Ectodermal cell (in vitro differentiated cells): ENCODE results near the gene C12orf42.
A peak's percentile ranks its signal among the peaks of the same experiment; 100 is the strongest.
"Not testable (repeated sequence)": the region's sequence is repeated elsewhere in the genome, so short reads cannot be mapped to it uniquely, and the experiment has no call there.

ENCODE experiments used
- H3K27ac ChIP-seq: 2 replicates; pipeline ENCODE4 v1.7.0; 2013; ENCODE audit warnings: mild to moderate bottlenecking, low read depth, low read length; ENCODE audit not compliant: insufficient read depth, poor library complexity, severe bottlenecking
- H3K27me3 ChIP-seq: 2 replicates; pipeline ENCODE4 v1.7.0; 2013; ENCODE audit warnings: mild to moderate bottlenecking, low read length; ENCODE audit not compliant: insufficient read depth, control insufficient read depth, poor library complexity, severe bottlenecking
- H3K36me3 ChIP-seq: one replicate; pipeline ENCODE4 v1.7.0; 2013; ENCODE audit warnings: low read length; ENCODE audit not compliant: control insufficient read depth, insufficient read depth
- H3K4me1 ChIP-seq: one replicate; pipeline ENCODE4 v1.7.0; 2013; ENCODE audit warnings: low read length; ENCODE audit not compliant: control insufficient read depth, insufficient read depth
- H3K4me3 ChIP-seq: 2 replicates; pipeline ENCODE4 v1.7.0; 2013; ENCODE audit warnings: low read depth, low read length, control low read depth; ENCODE audit not compliant: insufficient read depth
- H3K9me3 ChIP-seq: 2 replicates; pipeline ENCODE4 v1.7.0; 2013; ENCODE audit warnings: mild to moderate bottlenecking, low read length, moderate library complexity; ENCODE audit not compliant: control insufficient read depth
- WGBS, 2 experiments: methylation state at CpG; one replicate each; pipeline ENCODE4 v1.1.7; 2013; ENCODE audit warnings: missing lambda C conversion rate in 2 of 2; 5-methylcytosine and 5-hydroxymethylcytosine counted together

The C12orf42 gene

DNA sequence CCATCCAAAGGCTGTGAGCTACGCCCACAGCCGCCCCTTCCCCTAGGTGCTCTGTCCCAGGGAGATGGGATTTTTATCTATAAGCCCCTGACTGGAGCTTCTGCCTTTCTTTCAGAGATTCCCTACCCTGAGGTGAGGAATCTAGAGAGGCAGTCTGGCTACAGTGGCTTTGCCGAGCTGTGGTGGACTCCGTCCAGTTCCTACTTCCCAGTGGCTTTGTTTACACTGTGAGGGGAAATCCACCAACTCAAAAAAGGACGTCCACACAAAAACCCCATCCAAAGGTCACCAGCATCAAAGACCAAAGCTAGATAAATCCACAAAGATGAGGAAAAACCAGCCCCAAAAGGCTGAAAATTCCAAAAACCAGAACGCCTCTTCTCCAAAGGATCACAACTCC lies 70.1 kb downstream of the C12orf42 start:
- not testable (repeated sequence) for H3K27me3 ChIP-seq, H3K27ac ChIP-seq, H3K9me3 ChIP-seq, H3K36me3 ChIP-seq, H3K4me3 ChIP-seq
- 69 to 77% methylated on average over 5 to 6 of the region's 6 CpGs for WGBS, 2 experiments
- peaks cover 16% of the 10 kb centered on the region for H3K4me1 ChIP-seq

DNA sequence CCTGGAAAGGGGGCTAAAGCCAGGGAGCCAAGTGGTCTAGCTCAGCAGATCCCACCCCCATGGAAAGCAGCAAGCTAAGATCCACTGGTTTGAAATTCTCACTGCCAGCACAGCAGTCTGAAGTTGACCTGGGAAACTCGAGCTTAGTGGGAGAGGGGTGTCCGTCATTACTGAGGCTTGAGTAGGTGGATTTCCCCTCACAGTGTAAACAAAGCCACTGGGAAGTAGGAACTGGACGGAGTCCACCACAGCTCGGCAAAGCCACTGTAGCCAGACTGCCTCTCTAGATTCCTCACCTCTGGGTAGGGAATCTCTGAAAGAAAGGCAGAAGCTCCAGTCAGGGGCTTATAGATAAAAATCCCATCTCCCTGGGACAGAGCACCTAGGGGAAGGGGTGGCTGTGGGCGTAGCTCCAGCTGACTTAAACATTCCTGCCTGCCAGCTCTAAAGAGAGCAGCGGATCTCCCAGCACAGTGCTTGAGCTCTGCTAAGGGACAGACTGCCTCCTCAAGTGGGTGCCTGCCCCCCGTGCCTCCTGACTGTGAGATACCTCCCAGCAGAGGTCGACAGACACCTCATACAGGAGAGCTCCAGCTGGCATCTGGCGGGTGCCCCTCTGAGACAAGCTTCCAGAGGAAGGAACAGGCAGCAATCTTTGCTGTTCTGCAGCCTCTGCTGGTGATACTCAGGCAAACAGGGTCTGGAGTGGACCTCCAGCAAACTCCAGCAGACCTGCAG lies 70.8 kb downstream of the C12orf42 start:
- not testable (repeated sequence) for H3K27ac ChIP-seq, H3K36me3 ChIP-seq, H3K4me3 ChIP-seq, H3K9me3 ChIP-seq, H3K27me3 ChIP-seq
- 85% methylated on average over 9 of the region's 9 CpGs for WGBS, 2 experiments
- H3K4me1 ChIP-seq = peaks cover 16% of the 10 kb centered on the region

DNA sequence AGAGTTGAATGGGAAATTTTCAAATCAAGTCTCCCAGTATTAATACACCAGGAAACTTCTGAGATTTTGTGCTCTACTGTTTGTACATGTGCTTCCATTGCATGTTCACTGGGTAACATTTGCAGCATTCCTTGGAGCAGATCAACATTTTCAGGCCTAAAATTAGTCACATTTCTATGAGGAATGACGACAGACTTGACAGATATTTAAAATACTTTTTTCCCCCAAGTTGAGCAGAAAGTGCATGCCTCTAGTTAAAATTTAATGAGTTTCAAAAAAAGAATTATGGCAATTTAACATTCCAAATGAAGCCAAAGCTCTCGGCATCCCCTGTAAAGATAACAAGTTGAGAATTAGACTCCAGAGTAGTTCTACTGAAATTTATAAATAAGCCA lies 72.3 kb downstream of the C12orf42 start:
- Histone ChIP-seq H3K27ac (no peak overlapping the region), H3K27me3 (no peaks in the 10 kb centered on the region), H3K36me3 (no peaks in the 10 kb centered on the region), H3K4me3 (no peak overlapping the region), H3K9me3 (no peaks in the 10 kb centered on the region), H3K4me1 (peaks cover 16% of the 10 kb centered on the region)
- WGBS, 2 experiments = 96 to 98% methylated on average over 2 of the region's 2 CpGs

- WGBS, 2 experiments = 44 to 56% methylated on average over 4 of the region's 4 CpGs
- Histone ChIP-seq H3K27ac (peak overlapping the region; percentile 73), H3K27me3 (no peaks in the 10 kb centered on the region)
Measured at GRCh38 chr12:103422746-103423515, 72.8 kb downstream of the C12orf42 start.

GRCh38 chr12:103422328-103422727 lies 73.4 kb downstream of the C12orf42 start:
- Histone ChIP-seq H3K9me3 (no peaks in the 10 kb centered on the region), H3K27me3 (no peaks in the 10 kb centered on the region), H3K36me3 (no peaks in the 10 kb centered on the region), H3K27ac (peak overlapping the region; percentile 73), H3K4me3 (no peak overlapping the region), H3K4me1 (peaks cover 16% of the 10 kb centered on the region)
- 36 to 45% methylated on average over 4 of the region's 4 CpGs for WGBS, 2 experiments

More at GRCh38 chr12:103422746-103423515, 72.8 kb downstream of the C12orf42 start:
- no peaks in the 10 kb centered on the region for H3K9me3 ChIP-seq
- H3K36me3 ChIP-seq = no peaks in the 10 kb centered on the region
- H3K4me1 ChIP-seq = peaks cover 16% of the 10 kb centered on the region
- no peak overlapping the region for H3K4me3 ChIP-seq

DNA sequence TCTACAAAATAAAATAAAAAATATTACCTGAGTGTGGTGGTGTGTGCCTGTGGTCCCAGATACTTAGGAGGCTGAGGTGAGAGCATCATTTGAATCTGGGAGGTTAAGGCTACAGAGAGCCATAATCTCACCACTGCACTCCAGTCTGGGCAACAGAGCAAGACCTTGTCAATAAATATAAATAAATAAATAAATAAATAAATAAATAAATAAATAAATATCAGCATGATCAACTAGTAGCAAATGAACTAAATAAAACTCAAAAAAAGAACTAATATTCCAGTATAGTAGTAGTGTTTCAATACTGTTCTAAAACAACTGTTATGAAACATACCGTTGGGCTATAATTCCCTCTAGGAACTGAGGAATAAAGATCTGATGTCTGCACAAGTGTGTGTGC lies 74.4 kb downstream of the C12orf42 start:
- no peak overlapping the region for H3K27ac ChIP-seq
- H3K36me3 ChIP-seq = no peaks in the 10 kb centered on the region
- H3K27me3 ChIP-seq = no peaks in the 10 kb centered on the region
- H3K4me3 ChIP-seq = no peak overlapping the region
- no peaks in the 10 kb centered on the region for H3K9me3 ChIP-seq
- WGBS, 2 experiments = 91% methylated on average over 1 of the region's 1 CpG; no CpG with 5 or more reads in 1 of the 2 experiments
- peaks cover 16% of the 10 kb centered on the region for H3K4me1 ChIP-seq

GRCh38 chr12:103415681-103416080 lies 80.1 kb downstream of the C12orf42 start:
- Histone ChIP-seq H3K27me3 (no peaks in the 10 kb centered on the region), H3K9me3 (no peaks in the 10 kb centered on the region), H3K36me3 (no peaks in the 10 kb centered on the region), H3K4me1 (no peaks in the 10 kb centered on the region), H3K27ac (no peak overlapping the region), H3K4me3 (no peak overlapping the region)
- WGBS, 2 experiments = 74 to 85% methylated on average over 2 of the region's 2 CpGs

DNA sequence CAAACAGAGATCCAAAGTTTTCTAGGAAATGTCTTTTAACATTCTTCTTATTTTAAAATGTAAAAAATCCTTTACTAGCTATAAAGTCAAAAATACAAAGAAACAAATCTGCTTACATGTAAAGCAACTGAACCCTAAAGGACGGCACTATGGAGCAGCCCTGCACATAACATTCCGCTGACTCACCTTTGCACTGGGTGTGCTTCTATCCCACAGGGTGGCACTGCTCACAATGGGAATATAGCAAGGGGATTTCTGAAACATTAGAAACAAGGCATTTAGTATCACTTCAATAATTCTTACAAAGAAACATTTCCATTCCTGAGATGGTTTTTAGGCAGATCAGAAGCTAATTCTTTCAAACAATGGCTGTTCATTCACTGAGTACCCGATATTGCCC lies 94.3 kb downstream of the C12orf42 start:
- Histone ChIP-seq H3K4me3 (no peak overlapping the region), H3K4me1 (peaks cover 8% of the 10 kb centered on the region), H3K27ac (no peak overlapping the region), H3K27me3 (no peaks in the 10 kb centered on the region), H3K9me3 (no peaks in the 10 kb centered on the region), H3K36me3 (no peaks in the 10 kb centered on the region)
- WGBS, 2 experiments = 88 to 96% methylated on average over 3 of the region's 3 CpGs

- H3K4me1 ChIP-seq = peaks cover 5% of the 10 kb centered on the region
- no CpG with 5 or more reads among the region's 1 CpG for WGBS, 2 experiments
- no peak overlapping the region for H3K27ac ChIP-seq
- H3K27me3 ChIP-seq = no peaks in the 10 kb centered on the region
- no peak overlapping the region for H3K4me3 ChIP-seq
- no peaks in the 10 kb centered on the region for H3K36me3 ChIP-seq
- H3K9me3 ChIP-seq = no peaks in the 10 kb centered on the region
Measured at GRCh38 chr12:103399986-103400385, 95.8 kb downstream of the C12orf42 start.

DNA sequence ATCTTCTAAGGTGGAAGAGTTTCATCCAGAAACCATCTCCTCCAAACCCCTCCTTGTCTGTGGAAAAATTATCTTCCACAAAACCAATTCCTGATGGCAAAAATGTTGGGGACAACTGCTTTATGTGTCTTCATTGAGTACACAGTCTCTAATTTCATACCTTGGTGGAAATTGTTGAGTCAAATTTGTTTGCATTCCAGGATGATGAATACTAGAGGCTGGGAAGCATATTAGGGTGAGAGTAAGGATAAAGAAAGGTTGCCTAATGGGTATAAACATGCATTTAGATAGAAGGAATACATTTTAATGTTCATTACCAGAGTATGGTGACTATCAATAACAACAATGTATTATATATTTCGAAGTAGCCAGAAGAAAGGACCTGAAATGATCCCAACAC lies 98.2 kb downstream of the C12orf42 start:
- no peaks in the 10 kb centered on the region for H3K4me1 ChIP-seq
- no peak overlapping the region for H3K4me3 ChIP-seq
- WGBS, 2 experiments = 0% methylated on average over 1 of the region's 1 CpG; no CpG with 5 or more reads in 1 of the 2 experiments
- no peaks in the 10 kb centered on the region for H3K27me3 ChIP-seq
- H3K36me3 ChIP-seq = no peaks in the 10 kb centered on the region
- H3K27ac ChIP-seq = no peak overlapping the region
- H3K9me3 ChIP-seq = no peaks in the 10 kb centered on the region
